Measurements from ENCODE around the gene SLC25A39.

Gene SLC25A39

DNA sequence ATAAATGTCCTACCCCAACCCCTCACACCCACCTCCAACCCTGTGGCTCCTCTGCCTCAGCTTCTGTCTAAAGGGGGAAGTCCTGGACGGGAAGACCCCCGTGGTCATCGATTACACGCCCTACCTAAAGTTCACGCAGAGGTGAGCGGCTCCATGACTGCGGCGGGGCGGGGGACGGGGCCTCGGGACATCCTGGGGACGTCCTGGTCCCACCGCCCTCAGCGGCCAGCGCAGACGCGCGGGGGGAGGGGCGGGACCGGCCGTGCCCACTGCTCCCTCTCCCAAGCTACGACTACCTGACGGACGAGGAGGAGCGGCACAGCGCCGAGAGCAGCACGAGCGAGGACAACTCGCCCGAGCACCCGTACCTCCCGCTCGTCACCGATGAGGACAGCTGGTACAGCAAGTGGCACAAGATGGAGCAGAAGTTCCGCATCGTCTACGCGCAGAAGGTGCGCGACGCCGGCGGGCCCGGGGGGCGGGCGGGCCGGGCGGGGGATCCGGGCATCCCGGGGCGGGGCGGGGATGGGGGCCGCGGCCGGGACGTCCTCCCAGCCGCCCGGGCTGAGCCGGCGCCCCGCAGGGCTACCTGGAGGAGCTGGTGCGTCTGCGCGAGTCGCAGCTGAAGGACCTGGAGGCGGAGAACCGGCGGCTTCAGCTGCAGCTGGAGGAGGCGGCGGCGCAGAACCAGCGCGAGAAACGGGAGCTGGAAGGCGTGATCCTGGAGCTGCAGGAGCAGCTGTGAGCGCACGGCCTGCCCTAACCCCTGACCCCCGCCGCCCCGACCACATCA, 9.6 kb downstream of the SLC25A39 start:
- in situ Hi-C loops (cut with MboI; ENCODE audit: low sequenced_read_pairs) = no loop called here

DNA sequence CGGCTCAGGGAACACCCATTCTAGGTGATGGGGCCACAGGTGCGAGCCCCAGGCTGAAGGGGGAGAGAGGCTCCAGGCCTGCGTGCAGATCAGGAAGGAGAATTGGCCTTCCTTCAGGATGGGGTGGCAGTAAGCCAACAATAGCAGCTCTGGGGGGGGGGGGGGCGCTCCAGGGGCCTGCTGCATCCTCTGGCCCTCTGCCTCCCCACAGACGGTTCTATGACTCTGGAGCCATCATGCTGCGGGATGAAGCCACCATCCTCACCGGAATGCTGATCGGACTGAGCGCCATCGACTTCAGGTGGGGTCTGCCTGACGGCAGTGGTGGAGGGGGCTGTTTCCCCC, 10.1 kb downstream of the SLC25A39 start:
- in situ Hi-C loops (cut with MboI; ENCODE audit: low sequenced_read_pairs) = no loop called here

DNA sequence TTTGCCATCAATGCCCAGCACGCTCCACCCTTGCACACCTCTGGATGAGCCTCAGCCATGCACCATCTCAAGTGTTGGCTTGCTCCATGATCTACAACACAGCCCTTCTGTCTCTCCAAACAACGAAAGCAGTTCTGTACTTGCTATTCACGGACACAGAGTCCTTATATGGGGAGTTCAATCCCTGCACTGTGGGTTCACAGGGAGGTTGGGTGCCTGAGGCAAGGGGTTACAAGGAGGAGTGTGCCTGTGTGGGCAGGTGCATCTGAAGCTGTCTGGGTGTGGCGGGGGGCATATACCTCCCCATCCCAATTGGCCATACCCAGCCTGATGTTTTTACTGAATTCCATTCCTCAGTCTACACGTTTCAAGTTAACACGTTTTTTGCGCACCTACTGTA, 10.6 kb downstream of the SLC25A39 start:
- in situ Hi-C loops (cut with MboI; ENCODE audit: low sequenced_read_pairs) = no loop called here

DNA sequence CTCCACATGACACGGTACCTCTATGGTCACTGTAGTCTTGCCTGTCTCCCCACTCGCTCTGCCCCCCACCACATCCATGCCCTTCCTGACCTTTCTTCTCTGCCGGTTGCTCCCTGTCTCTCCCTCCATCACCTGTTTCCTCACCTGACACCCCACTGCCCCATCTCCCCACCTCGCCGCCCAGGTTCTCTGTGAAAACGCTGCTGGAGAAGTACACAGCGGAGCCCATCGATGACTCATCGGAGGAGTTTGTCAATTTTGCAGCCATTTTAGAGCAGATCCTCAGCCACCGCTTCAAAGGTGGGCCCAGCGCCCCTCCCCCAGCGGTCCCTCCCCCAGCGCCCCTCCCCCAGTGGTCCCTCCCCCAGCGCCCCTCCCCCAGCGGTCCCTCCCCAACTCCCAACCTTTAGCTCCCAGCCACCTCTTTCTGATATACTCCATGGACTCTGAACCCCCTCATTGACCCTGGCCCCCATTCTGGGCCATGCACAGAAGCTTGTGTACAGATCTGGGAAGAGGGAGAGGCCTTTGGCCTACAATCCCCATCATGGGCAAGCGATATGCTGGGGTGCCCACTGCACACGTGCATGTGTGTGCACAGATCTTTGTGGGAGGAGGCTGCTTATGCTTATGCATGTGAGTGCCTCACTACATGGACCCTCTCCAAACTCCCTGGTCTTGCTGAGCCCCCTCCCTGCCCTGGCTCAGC, 12.1 kb downstream of the SLC25A39 start:
- in situ Hi-C loops (cut with MboI; ENCODE audit: low sequenced_read_pairs) = no loop called here

DNA sequence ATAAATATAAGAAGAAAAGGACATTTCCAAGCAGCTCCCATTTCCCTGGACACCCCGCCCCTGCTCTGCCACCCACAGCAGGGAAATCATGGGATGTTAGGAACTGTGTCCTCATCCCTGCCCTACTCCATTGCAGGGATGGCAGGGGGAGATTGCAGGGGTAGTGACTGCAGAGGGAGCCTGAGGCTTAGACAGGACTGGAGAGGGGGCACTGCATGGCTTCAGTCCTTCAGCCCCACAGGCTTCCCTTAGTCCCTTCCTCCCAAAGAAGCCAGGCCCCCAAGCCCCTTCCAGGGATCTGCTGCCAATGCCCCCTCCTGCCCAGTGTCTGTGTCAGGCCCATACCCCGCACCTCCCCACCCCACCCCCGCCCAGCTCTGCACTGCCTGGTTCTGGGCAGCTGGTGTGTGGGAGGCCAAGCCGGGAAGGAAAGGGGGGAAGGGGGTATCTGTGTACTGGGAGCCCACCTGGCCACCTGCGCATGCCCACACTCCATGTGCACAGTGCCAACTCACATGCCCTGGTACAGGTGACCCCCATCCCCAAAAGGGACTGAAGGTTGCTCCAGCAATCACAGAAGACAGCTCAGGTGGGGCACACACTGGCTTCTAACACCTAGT, 13.0 kb downstream of the SLC25A39 start:
- in situ Hi-C loops (cut with MboI; ENCODE audit: low sequenced_read_pairs) = no loop called here

DNA sequence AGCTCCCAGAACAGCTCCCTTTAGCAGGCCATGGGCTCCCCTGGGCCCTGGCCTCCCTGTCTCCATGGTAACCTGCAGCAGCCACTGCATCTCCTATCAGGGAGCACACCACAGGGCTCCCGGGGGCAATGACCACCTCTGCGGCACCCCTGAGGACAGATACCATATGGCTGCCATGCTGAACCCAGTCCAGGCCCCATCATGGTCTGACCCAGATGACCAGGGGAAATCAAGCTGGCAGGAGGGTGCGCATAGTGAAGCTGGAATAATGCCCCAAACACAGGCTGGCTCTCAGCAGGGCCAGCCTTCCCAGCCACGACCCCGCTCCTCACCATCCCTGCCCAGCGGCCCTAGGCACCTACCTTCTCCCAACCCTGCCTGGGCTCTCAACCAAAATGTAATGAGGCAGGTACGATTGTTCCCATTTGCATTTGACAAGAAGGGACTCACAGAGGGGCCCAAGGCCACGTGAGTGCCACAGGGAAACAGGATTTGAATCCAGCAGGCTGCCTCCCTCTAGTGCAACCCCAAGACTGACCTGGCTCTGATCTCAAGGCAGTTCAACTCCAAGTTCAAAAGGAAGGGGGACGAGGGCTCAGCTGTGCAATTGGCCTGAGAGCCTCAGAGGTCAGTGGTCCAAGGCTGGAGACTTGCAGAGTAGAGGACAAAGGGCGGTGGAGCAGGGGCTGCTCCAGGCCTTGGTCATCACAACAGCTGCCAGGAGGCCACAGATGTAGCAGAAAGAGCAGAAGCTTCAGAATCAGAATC, 13.8 kb downstream of the SLC25A39 start:
- in situ Hi-C loops (cut with MboI; ENCODE audit: low sequenced_read_pairs) = no loop called here

DNA sequence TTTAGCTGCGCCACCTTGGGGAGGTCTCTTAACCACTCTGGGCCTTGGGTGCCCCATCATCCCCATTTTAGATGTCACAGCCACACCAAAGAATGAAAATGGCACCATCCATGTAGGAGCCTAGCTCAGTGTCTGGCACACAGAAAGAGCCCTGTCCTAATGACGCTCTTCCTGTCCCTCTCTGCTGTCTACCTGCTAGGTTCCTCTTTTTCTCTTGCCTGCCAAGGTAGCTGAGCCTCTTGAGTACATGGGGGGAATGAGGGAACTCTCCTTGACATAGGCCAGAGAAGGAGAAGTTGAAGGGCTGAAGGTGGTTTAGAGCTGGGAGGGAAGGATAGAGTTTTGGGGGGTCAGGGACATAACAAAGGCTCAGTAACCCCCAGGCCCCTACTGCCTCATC, 14.4 kb downstream of the SLC25A39 start:
- in situ Hi-C loops (cut with MboI; ENCODE audit: low sequenced_read_pairs) = no loop called here

DNA sequence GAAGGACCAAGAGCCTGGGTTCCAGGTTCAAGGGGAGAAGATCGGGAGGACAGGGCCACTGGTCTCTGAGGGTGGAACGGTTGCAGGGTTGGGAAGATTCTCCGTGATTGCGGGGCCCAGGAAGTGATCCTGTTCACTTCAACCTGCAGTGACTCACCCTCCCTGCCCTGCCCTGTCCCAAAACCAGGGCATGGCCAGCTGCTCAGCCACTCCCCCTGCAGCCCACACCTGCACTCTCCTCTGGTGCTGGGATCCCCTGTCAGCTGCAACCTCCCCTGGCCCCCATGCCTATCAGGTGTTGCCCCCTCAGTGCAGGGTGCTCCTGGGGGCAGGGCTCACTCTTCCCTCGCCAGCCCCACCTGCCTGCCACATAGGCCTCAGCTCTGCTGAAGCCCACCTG, 15.2 kb downstream of the SLC25A39 start:
- in situ Hi-C loops (cut with MboI; ENCODE audit: low sequenced_read_pairs) = no loop called here

DNA sequence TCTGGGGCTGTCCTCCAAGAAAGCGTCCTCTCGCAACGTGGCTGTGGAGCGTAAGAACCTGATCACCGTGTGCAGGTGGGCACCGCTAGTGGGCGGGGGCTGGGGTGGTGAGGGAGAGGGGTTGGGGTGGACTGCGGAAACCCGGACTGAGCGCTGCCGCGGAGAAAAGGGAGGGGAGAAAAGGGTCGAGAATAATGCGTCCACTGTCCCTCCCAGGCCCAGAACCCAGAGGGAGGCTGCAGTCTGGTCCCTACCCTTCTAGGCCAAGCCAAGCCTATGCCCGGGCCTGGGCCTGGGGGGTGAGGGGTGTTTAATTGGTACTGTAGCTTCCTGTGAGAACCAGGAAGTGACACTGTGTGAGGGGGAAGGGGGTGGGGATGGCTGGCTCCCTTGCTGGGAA, 15.8 kb downstream of the SLC25A39 start:
- in situ Hi-C loops (cut with MboI; ENCODE audit: low sequenced_read_pairs) = no loop called here

DNA sequence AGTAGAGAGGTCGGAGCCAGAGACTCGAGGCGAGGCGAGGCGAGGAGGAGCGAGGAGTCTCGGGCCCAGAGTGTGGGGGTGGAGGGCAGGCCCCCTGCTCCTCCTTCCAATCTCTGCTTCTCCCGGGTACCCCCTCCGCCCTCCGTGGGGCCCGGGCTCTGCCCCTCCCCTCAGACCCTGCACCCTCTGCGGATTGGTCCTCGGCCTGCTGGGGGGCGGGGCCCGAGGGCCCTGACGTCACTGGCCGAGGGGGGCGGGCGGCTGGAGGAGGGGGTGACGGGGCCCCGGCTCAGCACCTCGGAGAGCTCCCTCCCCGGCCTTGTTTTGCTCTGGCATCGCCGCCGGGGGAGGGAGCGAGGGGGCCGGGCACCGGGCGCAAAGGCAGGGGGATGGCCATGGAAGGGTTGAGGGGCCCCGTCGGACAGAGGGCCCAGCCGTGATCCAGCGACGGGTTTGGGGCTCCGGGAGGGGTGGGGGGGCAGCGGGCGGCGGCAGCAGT, 16.3 kb downstream of the SLC25A39 start, which contains the start of gene RUNDC3A:
RUNDC3A (plus strand) TSS at position 282 of the 499 bp plus-strand sequence. CDS start 232 bp downstream, outside the sequence.
- in situ Hi-C loops (cut with MboI; ENCODE audit: low sequenced_read_pairs) = no loop called here

DNA sequence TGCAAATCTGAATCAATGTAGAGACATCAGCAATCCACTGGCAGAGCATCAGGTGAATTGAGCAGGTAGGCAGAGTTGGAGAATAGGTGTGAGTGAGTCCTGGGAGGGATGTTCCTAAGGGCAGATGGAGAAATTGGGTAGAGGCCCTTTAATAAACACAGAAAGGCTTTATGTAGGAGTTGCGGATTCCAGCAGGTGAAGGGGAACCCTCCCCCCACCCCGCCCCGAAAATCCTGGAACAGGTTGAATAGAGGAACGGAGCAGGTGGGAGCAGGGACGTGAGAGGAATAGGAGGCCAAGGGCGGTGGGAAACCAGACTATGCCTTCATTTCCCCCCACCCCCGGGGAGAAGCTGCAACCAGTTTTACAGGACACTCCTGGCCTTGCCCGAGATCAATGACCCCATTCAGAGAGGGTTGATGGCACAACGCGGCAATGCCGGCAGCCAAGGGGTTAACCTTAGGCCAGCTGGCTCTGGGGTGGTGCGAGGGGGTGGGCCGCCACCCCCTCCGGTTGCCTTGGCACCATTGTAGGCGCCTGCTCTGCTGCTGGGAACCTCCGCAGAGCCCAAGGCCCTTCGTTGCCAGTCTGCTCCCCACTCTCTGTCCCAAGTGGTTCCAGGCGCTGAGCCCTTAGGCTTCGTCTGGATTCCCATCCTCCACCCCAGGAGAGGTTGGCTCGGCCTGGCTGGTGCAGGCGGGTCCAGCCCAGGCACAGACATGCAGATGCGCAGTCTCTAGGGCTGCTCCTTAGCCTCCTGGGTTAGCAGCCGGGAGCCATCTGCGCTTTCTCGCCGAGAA, 17.0 kb downstream of the SLC25A39 start:
- in situ Hi-C loops (cut with MboI; ENCODE audit: low sequenced_read_pairs) = no loop called here

DNA sequence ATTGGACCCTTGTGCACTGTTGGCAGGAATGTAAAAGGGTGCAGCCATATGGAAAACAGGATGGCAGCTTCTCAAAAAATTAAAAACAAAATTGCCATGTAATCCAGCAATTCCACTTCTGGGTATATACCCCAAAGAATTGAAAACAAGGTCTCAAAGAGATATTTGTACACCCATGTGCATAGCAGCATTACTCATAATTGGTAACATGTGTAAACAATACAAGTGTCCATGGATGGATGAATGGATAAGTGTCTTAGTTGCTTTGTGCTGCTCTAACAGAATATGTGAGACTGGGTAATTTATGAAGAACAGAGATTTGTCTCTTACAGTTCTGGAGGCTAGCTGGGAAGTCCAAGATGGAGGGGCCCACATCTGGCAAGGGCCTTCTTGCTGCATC, 20.0 kb downstream of the SLC25A39 start:
- in situ Hi-C loops (cut with MboI; ENCODE audit: low sequenced_read_pairs) = no loop called here

DNA sequence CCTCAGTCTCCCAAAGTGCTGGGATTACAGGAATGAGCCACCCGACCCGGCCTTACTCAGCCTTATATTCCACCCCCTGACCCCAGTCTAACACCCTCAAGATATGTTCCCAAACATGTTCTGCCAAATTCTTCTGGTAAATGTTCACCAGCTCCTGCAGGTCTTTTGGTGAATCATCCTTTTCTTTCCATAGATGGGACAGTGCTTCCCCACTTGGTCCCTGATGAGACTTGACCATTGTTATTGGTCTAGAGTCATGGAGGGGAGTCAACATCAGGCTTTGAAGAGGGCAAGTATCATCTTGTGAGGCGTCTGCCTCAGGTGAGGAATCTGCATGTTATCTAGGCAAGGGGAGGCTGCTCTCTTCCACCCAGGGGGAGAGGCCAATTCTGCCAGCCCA, 26.6 kb downstream of the SLC25A39 start:
- in situ Hi-C loops (cut with MboI; ENCODE audit: low sequenced_read_pairs) = no loop called here

DNA sequence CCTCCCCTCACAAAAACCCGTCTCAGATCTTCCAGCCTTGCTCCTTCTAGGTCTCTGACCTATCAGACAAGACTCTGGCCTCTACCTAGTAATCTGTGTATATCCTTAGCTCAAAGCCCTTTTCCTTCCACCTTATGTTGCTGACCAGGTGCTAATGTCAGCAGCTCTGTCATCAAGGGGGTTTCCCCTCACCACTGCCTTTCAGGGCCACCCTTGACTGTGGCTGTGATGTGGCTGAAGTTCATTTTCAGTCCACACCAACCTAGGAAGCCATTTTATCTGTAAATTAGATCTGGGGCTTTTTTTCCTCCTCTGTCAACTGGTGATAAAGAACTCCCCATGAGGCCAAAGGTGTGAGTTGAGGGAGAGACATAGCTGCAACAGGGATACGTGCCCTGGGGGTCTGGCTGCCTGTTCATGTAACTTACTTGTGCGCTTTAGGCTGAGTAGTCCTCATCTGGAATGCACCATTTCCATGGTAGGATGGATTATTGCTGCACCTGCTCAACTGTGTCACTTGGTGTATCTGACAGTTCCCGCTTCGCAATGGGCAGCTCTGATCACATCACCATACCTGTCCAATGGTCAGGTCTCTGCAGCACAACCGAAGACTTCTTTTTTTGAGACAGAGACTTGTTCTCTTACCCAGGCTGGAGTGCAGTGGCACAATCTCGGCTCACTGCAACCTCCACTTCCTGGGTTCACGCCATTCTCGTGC, 31.0 kb downstream of the SLC25A39 start:
- in situ Hi-C loops (cut with MboI; ENCODE audit: low sequenced_read_pairs) = no loop called here

DNA sequence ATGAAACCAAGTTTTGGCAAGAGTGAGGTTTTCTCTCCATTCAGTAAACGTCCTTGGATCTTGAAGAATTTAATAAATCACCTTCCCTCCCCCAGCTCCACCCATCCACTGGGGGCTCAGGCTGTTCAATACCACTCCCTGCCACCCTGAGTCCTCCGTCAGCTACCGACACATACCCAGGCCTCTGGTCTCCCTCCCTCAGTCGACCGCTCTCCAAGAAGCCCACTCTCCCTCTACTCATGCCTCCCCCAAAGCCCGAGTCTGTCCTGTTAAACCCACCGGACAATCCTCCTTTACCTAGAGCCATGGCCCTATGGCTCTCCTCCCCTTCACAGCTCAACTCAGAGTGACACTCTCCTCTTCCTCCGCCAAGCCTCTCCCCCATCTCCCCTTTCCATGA, 37.0 kb downstream of the SLC25A39 start:
- in situ Hi-C loops (cut with MboI; ENCODE audit: low sequenced_read_pairs) = no loop called here

DNA sequence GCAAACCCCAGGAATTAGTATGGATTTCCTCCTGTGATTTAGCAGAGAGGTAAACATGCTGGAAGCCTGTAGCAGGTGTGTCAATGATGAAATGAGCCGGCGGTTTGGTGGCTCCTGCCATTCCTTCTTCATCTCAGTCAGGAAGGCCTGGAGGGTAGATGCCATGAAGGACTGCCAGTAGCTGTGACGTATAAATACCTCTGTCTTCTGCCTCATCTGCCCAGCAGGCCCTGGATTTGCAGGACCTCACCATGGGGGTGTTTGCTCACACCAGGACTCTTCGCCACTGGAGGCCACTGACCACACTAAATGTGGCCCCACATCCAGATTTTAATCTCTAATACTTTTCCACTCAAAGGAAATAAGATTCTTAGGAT, 40.6 kb downstream of the SLC25A39 start:
- in situ Hi-C loops (cut with MboI; ENCODE audit: low sequenced_read_pairs) = no loop called here

DNA sequence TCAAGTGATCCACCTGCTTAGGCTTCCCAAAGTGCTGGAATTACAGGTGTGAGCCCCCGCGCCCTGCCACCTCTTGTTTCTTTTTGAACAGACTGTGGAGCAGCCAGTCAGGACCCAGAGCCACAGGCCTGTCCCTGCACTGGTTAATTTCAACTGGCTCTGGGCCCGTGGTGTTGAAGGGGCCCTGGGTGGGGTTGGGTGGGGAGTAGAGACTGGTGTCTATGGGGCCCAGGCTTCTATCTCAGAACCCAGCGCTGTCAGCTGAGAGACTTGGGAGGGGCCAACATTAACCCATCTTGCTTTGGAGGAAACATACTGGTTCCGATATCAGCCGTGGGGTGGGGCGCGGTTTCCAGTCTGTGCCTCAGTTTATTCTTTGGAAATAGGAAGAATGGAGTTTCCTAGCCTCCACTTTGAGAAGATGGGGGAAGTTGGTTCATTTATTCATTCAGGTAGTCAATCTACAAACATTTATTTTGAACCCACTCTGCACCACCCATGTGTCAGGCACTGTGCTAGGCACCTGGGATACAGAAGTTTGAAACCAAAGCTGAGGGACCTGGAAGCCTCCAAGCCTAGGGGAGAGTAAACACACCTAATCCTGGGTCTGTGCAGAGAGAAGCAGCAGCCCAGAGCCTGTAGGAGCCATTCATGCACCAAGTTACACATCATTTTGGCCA, 41.1 kb downstream of the SLC25A39 start:
- in situ Hi-C loops (cut with MboI; ENCODE audit: low sequenced_read_pairs) = no loop called here

DNA sequence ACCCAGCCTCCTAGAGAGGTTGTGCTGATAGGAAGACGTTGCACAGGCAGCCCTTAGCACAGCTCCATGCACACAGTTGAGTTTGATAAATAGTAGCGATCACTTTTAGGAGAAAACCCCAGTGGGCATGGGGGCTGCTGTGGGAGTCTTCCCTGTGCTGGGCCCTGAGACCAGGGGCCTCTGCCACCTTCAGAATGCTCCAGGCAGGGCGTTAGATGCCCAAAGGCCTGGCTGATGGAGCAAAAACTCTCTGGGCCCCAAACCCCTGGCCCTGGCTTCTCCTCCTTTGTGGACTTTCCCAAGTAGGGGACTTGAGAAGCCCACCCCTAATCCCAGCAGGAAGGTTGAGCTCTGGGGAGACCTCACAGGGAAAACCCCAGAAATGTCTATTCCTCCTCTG, 42.4 kb downstream of the SLC25A39 start:
- in situ Hi-C loops (cut with MboI; ENCODE audit: low sequenced_read_pairs) = no loop called here

DNA sequence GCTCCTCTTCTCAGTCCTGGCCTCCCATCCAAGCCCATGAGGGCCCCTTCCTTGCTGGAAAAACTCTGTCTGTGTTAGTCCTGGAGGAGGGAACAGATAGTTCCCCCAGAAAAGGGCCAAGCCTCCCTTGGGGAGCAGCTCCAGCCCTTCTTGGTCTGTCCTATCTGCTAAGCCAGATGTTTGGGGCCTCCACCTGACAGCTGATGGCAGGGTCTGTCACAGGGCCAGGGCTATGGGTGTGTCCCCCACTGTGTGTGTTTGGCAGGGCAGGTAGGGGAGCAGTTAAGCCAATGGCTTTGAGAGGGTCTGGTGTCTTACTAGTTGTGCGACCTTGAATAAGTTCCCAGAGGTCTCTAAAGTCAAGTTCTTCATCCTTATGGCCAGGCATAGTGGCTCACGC, 43.1 kb downstream of the SLC25A39 start:
- in situ Hi-C loops (cut with MboI; ENCODE audit: low sequenced_read_pairs) = no loop called here

All from HL-60/S4 treated with retinoic acid at 250 ng/mL for 4 days and 3 days (cell line).